ENCODE measurements around the gene MAST2.

DNA sequence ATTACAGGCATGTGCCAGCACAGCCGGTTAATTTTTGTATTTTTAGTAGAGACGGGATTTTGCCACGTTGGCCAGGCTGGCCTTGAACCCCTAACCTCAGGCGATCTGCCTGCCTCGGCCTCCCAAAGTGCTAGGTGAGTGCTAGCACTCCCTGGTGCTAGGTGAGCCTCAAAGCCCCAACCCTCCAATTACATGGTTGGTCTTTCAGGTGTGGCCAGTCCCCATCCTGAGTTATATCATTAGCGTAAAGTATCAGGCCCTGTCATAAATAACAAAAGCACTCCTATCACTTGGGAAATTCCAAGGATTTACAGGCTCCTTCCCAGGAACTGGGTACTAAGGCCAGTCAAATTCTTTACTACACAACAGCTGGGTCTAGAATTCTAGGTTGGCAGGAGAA, 191.0 kb downstream of the MAST2 start:
- TF ChIP-seq TCF4 (CRISPR knock-in tag; IDR thresholded peaks at IDR 0.05; ENCODE audit: borderline replicate concordance) (no peak), RARB (CRISPR knock-in tag; IDR thresholded peaks at IDR 0.05) (no peak), PPARA (CRISPR knock-in tag; IDR thresholded peaks at IDR 0.05; ENCODE audit: borderline replicate concordance) (no peak), BACH2 (CRISPR knock-in tag; IDR thresholded peaks at IDR 0.05; ENCODE audit: borderline replicate concordance) (no peak), ISL1 (CRISPR knock-in tag; IDR thresholded peaks at IDR 0.05) (no peak), ESRRG (CRISPR knock-in tag; IDR thresholded peaks at IDR 0.05) (no peak), OSR1 (CRISPR knock-in tag; IDR thresholded peaks at IDR 0.05) (no peak), ZC3H10 (CRISPR knock-in tag; IDR thresholded peaks at IDR 0.05) (no peak), GLIS3 (CRISPR knock-in tag; IDR thresholded peaks at IDR 0.05) (no peak)
- TF ChIP-seq, protein P1, sequence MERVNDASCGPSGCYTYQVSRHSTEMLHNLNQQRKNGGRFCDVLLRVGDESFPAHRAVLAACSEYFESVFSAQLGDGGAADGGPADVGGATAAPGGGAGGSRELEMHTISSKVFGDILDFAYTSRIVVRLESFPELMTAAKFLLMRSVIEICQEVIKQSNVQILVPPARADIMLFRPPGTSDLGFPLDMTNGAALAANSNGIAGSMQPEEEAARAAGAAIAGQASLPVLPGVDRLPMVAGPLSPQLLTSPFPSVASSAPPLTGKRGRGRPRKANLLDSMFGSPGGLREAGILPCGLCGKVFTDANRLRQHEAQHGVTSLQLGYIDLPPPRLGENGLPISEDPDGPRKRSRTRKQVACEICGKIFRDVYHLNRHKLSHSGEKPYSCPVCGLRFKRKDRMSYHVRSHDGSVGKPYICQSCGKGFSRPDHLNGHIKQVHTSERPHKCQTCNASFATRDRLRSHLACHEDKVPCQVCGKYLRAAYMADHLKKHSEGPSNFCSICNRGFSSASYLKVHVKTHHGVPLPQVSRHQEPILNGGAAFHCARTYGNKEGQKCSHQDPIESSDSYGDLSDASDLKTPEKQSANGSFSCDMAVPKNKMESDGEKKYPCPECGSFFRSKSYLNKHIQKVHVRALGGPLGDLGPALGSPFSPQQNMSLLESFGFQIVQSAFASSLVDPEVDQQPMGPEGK (CRISPR knock-in tag; IDR thresholded peaks at IDR 0.05; ENCODE audit: borderline replicate concordance), result no peak

All from SK-N-SH treated with all-trans-retinoic acid at 6 μM for 48 hours (cell line).